GM18951 (cell line): ENCODE data around the gene CHMP3.
A peak's percentile ranks its signal among the peaks of the same experiment; 100 is the strongest.
"Not testable (repeated sequence)": the region's sequence is repeated elsewhere in the genome, so short reads cannot be mapped to it uniquely, and the experiment has no call there.

Source experiments
- POLR2A ChIP-seq: IDR thresholded peaks from 4 replicates; pipeline ENCODE4 v1.6.1; 2011; ENCODE audit warnings: mild to moderate bottlenecking; ENCODE audit not compliant: insufficient read length, insufficient read depth; ENCODE audit errors: extremely low read depth
- in situ Hi-C: fragments of 300-500 bp; cut with MboI; formaldehyde crosslinking; loops from one replicate; pipeline ENCODE4 v1.12.0; 2022; ENCODE audit warnings: low sequenced_read_pairs, mixed read lengths, inconsistent platforms; ENCODE audit not compliant: unreplicated experiment

Gene CHMP3

GRCh38 chr2:86562922-86563649, at the start of gene CHMP3:
CHMP3 (minus strand) TSS chr2:86563443; CDS start chr2:86563348, 95 bp downstream.
- TF ChIP-seq POLR2A, result peak; percentile 82
- in situ Hi-C loops, result no loop called here

- no peak for TF ChIP-seq POLR2A
Measured at GRCh38 chr2:86610871-86611270, 47.6 kb upstream of the CHMP3 start.

GRCh38 chr2:86608832-86609410, 45.7 kb upstream of the CHMP3 start:
- in situ Hi-C loops, result no loop called here
- TF ChIP-seq POLR2A, result no peak

More at GRCh38 chr2:86610871-86611270, 47.6 kb upstream of the CHMP3 start:
- in situ Hi-C loops, result no loop called here

GRCh38 chr2:86603905-86604304, 40.7 kb upstream of the CHMP3 start:
- TF ChIP-seq POLR2A, result no peak
- in situ Hi-C loops, result no loop called here

- in situ Hi-C loops, result no loop called here
- TF ChIP-seq POLR2A, result no peak
Measured at GRCh38 chr2:86598966-86599365, 35.7 kb upstream of the CHMP3 start.

GRCh38 chr2:86596118-86596517, 32.9 kb upstream of the CHMP3 start:
- TF ChIP-seq POLR2A, result no peak
- in situ Hi-C loops, result no loop called here

GRCh38 chr2:86593266-86593665, 30.0 kb upstream of the CHMP3 start:
- in situ Hi-C loops, result no loop called here
- TF ChIP-seq POLR2A, result no peak

- no peak for TF ChIP-seq POLR2A
- in situ Hi-C loops, result no loop called here
Measured at GRCh38 chr2:86592547-86593230, 29.4 kb upstream of the CHMP3 start.

- in situ Hi-C loops, result not testable (repeated sequence)
Measured at GRCh38 chr2:86589701-86590100, 26.5 kb upstream of the CHMP3 start.

- in situ Hi-C loops, result no loop called here
- TF ChIP-seq POLR2A, result no peak
Measured at GRCh38 chr2:86584151-86584913, 21.1 kb upstream of the CHMP3 start.

GRCh38 chr2:86580560-86580959, 17.3 kb upstream of the CHMP3 start:
- in situ Hi-C loops, result no loop called here
- no peak for TF ChIP-seq POLR2A

- in situ Hi-C loops, result no loop called here
- TF ChIP-seq POLR2A, result no peak
Measured at GRCh38 chr2:86577817-86578456, 14.7 kb upstream of the CHMP3 start.

GRCh38 chr2:86570059-86570458, 6.8 kb upstream of the CHMP3 start:
- in situ Hi-C loops, result no loop called here
- no peak for TF ChIP-seq POLR2A

GRCh38 chr2:86566821-86567190, 3.6 kb upstream of the CHMP3 start:
- in situ Hi-C loops, result no loop called here
- no peak for TF ChIP-seq POLR2A
